Fibroblast of mammary gland (primary cell): Measurements from ENCODE around the gene LGALS7B.
"Not testable (repeated sequence)": the region's sequence is repeated elsewhere in the genome, so short reads cannot be mapped to it uniquely, and the experiment has no call there.

Experiments
- DNase-seq: peaks from one replicate; pipeline ENCODE4 v3.0.0-alpha.2; 2010; ENCODE audit warnings: low read depth
- H3K4me3 ChIP-seq: 2 replicates; pipeline ENCODE4 v1.5.1; 2011; ENCODE audit warnings: low read depth, mild to moderate bottlenecking, low read length, moderate library complexity; ENCODE audit not compliant: control insufficient read depth
- TF ChIP-seq, protein P1 (sequence below): conservative IDR thresholded peaks from 2 replicates; pipeline ENCODE4 v1.5.1; 2011; ENCODE audit warnings: low read depth, low read length, inconsistent platforms; ENCODE audit not compliant: control insufficient read depth, insufficient read depth

Gene LGALS7B

DNA sequence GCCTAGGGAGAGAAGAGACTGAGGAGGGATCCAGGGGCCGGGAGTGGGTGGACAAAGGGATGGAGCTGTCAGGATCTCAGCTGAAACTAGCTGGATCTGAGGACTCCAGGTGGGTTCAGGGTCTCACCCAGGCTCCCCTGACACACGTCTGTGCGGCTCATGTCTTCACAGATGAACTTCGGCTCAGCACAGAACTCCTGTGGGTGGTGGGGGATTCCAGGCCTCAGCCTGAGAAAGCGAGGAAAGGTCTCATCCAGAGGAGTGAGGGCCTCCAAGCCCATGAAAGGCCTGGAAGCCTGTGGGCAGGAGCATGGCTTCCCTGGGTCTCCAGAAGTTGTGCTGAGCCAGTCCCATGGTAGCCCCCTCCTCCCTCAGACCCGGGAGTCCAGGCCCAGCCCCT, 46.1 kb upstream of the LGALS7B start:
- TF ChIP-seq, protein P1, sequence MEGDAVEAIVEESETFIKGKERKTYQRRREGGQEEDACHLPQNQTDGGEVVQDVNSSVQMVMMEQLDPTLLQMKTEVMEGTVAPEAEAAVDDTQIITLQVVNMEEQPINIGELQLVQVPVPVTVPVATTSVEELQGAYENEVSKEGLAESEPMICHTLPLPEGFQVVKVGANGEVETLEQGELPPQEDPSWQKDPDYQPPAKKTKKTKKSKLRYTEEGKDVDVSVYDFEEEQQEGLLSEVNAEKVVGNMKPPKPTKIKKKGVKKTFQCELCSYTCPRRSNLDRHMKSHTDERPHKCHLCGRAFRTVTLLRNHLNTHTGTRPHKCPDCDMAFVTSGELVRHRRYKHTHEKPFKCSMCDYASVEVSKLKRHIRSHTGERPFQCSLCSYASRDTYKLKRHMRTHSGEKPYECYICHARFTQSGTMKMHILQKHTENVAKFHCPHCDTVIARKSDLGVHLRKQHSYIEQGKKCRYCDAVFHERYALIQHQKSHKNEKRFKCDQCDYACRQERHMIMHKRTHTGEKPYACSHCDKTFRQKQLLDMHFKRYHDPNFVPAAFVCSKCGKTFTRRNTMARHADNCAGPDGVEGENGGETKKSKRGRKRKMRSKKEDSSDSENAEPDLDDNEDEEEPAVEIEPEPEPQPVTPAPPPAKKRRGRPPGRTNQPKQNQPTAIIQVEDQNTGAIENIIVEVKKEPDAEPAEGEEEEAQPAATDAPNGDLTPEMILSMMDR: no peak
- no peak overlapping the region for H3K4me3 ChIP-seq
- no peak for DNase-seq

DNA sequence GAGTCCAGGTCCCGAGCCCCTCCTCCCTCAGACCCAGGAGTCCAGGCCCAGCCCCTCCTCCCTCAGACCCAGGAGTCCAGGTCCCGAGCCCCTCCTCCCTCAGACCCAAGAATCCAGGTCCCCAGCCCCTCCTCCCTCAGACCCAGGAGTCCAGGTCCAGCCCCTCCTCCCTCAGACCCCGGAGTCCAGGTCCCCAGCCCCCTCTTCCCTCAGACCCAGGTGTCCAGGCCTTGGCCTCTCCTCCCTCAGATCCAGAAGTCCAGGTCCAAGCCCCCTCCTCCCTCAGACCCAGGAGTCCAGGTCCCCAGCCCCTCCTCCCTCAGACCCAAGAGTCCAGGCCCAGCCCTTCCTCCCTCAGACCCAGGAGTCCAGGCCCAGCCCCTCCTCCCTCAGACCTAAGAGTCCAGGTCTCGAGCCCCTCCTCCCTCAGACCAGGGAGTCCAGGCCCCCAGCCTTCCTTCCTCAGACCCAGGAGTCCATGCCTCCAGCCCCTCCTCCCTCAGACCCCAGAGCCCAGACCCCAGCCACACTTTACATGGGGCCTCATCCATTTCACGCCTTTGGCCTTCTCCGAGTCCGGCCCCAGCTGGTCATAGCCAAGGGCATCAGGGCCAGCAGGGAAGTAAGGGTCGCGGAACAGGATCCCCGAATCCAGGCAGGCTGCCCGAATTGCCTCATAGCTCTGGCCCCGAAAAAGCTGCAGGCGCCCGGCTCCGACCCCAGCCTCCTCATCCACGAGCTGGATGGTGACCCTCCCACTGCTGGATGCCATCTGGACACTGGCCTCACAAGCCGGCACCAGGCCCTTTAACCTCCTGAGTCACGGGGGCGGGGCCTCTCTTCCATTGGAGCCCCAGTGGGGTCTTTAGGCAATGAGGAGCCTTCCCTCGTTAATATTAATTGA, 45.4 kb upstream of the LGALS7B start:
- TF ChIP-seq, protein P1: no peak
- no peak for DNase-seq
- no peak overlapping the region for H3K4me3 ChIP-seq

DNA sequence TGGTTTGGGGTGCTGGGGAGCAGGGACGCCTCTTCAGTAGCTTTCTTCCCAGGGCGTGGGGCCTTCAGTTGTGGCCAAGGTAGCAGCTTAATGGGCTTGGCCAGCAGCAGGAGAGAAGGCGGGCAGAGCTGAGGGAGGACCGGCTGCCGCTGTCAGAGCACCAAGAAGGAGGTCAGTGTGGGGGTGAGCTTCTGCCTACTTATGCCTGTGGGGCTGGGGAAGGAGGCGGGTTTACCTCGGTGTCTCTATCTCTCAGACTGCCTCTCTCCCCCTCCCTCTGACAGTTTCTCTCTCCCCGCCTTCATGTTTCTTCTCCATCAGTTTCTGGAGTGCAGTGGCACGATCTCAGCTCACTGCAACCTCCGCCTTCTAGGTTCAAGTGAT, 44.7 kb upstream of the LGALS7B start, which contains the start of gene CAPN12:
Gene CAPN12 (minus strand): TSS at position 177 of the 384 bp plus-strand sequence. CDS start 309 bp downstream, outside the sequence.
- TF ChIP-seq, protein P1: no peak

DNA sequence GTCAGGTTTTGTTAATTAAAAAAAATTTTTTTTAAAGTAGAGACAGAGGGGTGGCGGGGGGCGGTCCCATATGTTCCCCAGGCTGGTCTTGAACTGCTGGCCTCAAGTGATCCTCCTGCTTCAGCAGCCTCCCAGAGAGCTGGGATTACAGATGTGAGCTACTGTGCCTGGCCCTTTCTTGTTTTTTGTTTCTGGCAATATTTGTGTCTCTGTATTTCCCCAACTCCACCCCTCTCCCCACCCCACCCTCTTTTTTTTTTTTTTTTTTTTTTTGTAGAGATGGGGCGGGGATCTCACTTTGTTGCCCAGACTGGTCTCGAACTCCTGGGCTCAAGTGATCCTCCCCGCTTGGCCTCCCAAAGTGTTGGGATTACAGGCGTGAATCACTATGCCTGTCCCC, 44.1 kb upstream of the LGALS7B start:
- H3K4me3 ChIP-seq: no peak overlapping the region
- DNase-seq: no peak
- TF ChIP-seq, protein P1: no peak

More for the DNA sequence above, 44.7 kb upstream of the LGALS7B start, which contains the start of gene CAPN12:
- no peak within 1 kb of the TSS for H3K4me3 ChIP-seq
- DNase-seq: no peak

DNA sequence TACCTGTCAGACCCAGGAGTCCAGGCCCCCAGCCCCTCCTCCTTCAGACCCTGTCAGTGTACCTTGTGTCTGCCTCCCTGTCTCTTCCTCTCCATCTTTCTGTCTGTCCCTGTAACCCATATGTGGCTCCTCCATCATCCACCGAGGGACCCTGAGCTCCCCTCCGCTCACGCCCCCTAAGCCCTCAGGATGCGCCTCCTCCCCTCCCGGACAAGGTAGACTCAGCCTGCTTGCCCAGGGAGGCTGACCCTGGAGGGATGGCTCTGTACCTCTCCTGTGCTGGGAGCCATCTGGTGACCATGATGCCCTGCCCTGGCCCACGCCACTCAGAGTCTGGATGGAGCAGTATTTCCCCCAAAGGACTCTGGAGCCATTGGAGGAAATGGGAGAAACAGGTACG, 43.7 kb upstream of the LGALS7B start:
- TF ChIP-seq, protein P1: no peak
- no peak overlapping the region for H3K4me3 ChIP-seq
- no peak for DNase-seq

DNA sequence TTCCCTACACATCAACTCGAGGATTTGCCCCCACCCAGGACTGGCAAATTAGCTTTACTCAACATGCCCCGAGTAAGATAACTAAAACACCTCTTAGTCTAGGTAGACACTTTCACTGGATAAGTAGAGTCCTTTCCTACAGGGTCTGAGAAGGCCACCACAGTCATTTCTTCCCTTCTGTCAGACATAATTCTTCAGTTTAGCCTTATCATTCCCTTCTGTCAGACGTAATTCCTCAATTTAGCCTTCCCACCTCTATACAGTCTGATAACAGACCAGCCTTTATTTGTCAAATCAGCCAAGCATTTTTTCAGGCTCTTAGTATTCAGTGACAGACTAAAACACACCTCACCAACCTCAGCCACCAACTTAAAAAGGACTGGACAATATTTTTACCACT, 35.2 kb upstream of the LGALS7B start:
- not testable (repeated sequence) for H3K4me3 ChIP-seq, DNase-seq

DNA sequence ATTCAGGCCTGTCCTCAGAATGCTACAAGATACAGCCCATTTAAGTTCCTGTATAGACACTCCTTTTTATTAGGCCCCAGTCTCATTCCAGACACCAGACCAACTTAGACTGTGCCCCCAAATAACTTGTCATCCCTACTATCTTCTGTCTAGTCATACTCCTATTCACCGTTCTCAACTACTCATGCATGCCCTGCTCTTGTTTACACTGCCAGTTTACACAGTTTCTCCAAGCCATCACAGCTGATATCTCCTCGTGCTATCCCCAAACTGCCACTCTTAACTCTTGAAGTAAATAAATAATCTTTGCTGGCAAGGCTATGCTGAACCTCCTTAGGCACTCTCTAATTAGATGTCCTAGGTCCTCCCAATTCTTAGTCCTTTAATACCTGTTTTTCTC, 34.8 kb upstream of the LGALS7B start:
- DNase-seq, H3K4me3 ChIP-seq: not testable (repeated sequence)
